Epithelial cell of proximal tubule (primary cell): ENCODE data around the gene GPR160. TPM values are rescaled to one million over a fixed set of nuclear protein-coding genes. Genes with fewer than 3 reads are reported as not detected.

ENCODE experiments used
- DNase-seq: peaks from one replicate; pipeline ENCODE4 v3.0.0-alpha.2; 2011; ENCODE audit warnings: low read depth
- H3K4me3 ChIP-seq: 2 replicates; pipeline ENCODE4 v1.5.1; 2011; ENCODE audit warnings: low read depth, mild to moderate bottlenecking, low read length
- CTCF ChIP-seq: conservative IDR thresholded peaks from 2 replicates; pipeline ENCODE4 v1.5.1; 2012; ENCODE audit warnings: low read depth, mild to moderate bottlenecking, low read length
- total RNA-seq: library from RNA; depleted of rRNA; stranded (reverse); fragments of >200 nt; gene quantifications from 2 replicates; pipeline ENCODE4 v1.2.3, GENCODE V29; 2015

Gene GPR160
- total RNA-seq, 1 donor from 2014 or later = 23.9 TPM

DNA sequence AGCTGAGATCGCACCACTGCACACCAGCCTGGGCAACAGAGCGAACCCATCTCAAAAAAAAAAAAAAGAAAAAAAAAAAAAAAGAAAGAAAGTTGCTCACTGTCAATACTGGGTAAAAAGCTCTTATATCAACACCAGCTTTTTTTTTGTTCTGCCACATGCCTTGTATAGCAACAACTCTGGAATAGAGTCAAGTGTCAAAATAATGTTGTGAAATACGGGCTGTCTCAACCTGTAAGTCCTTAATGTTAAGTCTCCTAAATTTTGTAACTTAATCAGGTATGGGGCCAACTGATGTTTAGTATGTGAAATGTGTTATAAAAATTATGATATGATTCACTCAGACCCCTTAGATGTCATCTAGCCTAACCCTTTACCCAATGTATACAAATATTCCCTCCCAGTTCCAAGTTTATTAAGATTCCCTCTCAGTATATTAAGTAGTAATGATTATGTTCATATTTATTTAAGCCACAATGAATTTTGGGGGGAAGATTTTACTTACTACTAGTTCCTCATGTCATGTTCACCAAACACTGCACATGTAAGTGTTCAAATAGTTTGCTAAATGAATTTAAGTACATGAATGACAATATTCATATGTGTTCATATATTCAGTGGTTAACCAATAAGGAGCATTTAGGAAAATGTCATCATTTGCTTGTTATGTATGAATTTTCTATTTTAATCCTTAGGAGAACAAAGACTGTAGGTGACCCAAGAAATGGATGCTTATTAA is 52.2 kb downstream of the GPR160 start:
- DNase-seq = no peak
- H3K4me3 ChIP-seq = no peak overlapping the region
- TF ChIP-seq CTCF = no peak

GRCh38 chr3:170090601-170090981 is 52.8 kb downstream of the GPR160 start:
- no peak for DNase-seq
- no peak for TF ChIP-seq CTCF
- H3K4me3 ChIP-seq = no peak overlapping the region

DNA sequence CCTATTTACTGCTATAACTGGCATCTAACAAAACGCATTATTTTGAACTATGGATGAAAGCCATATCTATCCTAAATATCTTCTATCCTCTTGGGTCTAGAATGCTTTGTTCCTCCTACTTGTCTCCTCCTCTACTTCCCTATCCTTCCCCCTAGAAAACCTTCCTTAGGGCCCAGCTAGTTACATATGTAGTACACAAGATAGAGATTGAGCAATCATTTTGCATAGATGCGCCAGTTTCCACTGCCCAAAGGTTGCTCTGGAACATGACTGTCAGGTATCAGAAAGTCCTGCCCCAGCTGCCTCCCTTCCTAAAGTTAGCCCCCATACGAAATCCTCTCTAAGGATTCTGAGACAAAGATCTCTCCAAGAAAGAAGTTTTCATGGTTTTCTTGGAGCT is 55.1 kb downstream of the GPR160 start:
- H3K4me3 ChIP-seq = no peak overlapping the region
- DNase-seq = no peak
- no peak for TF ChIP-seq CTCF

DNA sequence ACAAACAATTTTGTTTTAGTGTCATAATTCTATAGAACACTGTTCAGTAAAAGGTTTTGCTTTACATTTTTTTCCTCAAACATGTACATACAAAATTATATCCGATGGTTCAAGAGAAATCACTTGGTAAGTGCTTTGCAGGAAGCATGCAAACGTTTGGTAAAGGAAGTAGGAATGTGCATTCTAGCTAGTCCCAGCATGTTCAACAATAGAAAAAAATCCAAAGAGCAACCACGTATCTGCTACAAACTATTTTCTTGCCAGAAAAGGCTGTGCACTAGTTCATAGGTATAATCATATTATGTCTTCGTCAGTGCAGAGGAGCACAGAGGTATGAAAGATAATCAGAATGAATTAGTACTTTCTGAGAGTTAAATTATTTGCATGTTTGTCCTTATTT is 58.0 kb downstream of the GPR160 start:
- no peak for DNase-seq
- TF ChIP-seq CTCF = no peak
- H3K4me3 ChIP-seq = no peak overlapping the region

GRCh38 chr3:170096342-170096741 is 58.5 kb downstream of the GPR160 start:
- TF ChIP-seq CTCF = no peak
- no peak overlapping the region for H3K4me3 ChIP-seq

GRCh38 chr3:170098753-170099152 is 61.0 kb downstream of the GPR160 start:
- no peak for TF ChIP-seq CTCF
- DNase-seq = no peak
- H3K4me3 ChIP-seq = no peak overlapping the region

More at GRCh38 chr3:170096342-170096741, 58.5 kb downstream of the GPR160 start:
- DNase-seq = no peak

DNA sequence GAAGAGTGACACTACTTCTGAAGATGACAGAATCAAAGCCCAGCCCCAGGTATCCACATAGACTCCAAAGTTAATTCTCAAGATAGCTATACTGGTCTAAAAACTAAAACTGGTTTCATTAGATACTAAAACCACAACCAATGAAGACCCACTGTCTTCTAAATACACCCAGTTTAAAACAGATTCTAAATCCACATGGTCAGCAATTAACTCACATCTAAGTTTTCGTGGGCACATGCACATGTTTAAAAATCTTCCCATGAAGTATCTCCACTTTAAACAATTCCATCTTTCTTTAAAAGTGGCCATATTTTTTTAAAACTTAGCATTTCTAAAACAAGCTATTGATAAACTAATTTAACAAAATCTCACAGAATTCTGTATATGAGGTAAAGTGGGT is 63.1 kb downstream of the GPR160 start:
- DNase-seq = no peak
- TF ChIP-seq CTCF = no peak
- H3K4me3 ChIP-seq = no peak overlapping the region
